NT2/D1 (cell line): Measurements from ENCODE around the gene CRACDL.

ENCODE experiments used
- YY1 ChIP-seq: IDR thresholded peaks from 2 replicates; pipeline ENCODE4 v1.6.1; 2011; ENCODE audit not compliant: insufficient read length, insufficient read depth
- ZNF274 ChIP-seq: IDR thresholded peaks from 2 replicates; pipeline ENCODE4 v1.6.1; 2011; ENCODE audit warnings: mild to moderate bottlenecking, low read depth, low read length

DNA sequence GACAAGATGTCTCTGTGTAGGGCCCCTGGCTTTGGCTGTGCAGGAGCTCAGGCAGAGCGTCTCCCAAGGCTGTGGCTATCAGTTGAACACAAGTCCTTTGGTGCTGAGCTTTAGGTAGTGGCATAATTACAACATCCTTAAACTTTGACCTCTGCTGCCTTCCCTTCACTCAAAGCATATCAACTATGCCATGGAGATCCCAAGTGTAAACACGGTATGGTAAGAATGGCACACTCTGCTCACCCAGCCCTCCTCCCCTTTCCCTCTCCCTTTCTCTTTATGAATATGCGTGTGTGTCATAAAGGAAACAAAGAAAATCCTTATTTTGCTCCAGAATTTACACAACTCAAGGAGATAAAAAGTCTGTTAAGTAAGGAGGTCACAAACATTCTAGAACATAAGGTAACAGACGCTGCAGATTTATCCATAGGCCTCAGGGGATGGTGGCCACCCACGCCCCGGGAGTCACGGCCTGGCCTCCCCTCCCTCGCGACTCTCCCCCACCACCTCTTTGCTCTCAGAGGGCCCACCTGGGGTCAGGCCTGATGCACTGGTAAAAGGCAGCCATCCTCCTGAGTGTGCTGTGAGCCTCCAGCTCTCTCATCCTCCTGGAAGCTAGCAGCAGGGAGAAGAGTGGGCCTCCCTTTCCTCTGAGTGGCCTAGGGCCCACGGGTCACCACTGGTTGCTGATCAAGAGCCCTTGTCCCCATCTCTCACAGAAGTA is 67.3 kb downstream of the CRACDL start:
- TF ChIP-seq YY1 (no peak), ZNF274 (no peak)
